CD4-positive, alpha-beta T cell treated with Interleukin-6 at 100 ng/mL for 8 hours (primary cell): ENCODE results near the gene ZNF565.
"Not testable (repeated sequence)": the region's sequence is repeated elsewhere in the genome, so short reads cannot be mapped to it uniquely, and the experiment has no call there.

Experiments used
- DNase-seq: peaks from one replicate; pipeline ENCODE4 v3.0.0-alpha.2; 2020; ENCODE audit warnings: mixed read lengths, low spot score

The ZNF565 gene

DNA sequence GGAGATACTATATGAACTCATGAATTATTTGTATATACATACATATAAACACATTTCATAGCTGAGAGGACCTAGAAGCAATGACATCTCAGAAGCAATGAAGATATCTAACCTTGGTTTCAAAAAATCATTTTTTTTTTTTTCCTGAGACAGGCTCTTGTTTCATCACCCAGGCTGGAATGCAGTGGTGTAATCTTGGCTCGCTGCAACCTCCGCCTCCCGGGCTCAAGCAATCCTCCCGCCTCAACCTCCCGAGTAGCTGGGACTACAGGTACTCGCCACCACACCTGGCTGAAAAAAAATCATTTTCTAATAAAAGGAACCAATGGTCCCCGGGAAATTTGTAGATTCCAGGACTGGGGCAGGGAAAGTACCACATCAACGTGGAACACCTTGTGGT lies 4.0 kb downstream of the ZNF565 start:
- no peak for DNase-seq

DNA sequence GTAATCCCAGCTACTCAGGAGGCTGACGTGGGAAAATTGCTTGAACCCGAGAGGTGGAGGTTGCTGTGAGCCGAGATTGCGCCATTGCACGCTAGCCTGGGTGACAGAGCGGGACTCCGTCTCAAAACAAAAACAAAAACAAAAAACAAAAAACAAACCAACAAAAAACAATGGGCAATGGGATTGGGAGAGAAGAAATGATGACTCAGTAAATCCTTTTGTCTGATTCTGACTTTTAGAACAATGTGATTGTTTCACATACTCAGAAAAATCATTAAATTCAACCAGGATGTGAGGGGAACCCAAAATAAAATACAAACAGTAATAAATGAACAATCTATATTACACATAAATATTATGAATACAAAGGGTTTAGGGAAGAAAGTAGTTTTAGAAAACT lies 5.1 kb downstream of the ZNF565 start:
- no peak for DNase-seq

DNA sequence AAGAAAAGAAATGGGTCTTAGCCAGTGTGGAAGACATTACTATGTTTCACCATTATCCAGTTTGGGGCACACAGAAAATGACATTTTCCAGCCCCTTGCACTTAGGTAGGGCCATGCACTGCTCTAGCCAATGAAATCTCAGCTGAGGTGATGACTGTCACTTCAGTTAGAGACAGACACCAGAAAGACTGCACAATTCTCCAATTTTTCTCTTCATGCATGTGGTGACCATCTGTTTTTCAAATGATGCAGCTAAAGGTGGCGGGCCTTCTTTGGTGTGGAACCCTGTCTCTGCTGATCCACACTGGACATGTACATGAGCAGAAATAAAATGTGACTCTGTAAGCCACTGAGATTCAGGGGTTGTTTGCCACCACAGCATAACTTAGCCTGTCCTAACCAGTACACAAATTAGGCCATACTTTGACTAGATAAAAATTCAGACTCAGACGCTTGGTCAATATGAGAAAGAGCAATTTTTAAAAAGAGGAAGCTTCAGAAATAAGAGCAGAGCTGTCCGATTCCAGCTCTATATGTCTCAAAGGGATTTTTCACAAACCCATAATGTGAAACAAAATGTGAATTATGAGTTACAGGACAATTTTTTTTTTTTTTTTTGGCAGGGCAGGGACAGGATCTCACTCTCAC lies 6.7 kb downstream of the ZNF565 start:
- no peak for DNase-seq

DNA sequence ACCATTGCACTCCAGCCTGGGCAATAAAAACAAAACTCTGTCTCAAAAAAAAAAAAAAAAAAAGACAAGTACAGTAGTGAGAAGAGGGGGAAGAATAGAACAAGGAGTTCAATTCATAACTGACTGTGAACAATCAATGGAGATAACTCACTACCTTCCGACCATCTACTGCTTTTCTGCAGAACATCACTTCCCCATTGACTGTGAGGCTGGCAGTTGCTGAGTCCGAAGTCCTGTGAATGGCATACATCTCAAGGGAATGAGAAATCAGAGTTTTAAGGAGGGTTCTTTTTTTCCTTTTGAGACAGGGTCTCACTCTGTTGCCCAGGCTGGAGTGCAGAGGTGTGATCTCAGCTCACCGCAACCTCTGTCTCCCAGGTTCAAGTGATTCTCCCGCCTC lies 11.2 kb downstream of the ZNF565 start:
- DNase-seq: no peak

DNA sequence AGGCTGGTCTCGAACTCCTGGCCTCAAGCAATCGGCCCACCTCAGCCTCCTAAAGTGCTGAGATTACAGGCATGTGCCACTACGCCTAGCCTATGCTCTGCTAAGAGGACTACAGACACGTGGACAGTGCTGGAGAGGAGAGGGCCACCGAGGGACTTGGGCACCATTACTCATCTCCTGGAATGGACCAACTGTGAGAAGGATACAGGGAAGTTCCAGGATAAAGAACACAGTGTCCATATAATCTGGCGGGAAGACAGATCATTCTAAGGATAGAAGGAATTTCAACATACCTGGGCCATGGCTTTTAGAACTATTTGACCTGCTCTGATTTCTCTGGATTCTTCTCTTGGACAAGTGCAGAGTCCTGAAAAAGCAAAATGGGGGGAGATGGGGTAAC lies 12.8 kb downstream of the ZNF565 start:
- DNase-seq: no peak

DNA sequence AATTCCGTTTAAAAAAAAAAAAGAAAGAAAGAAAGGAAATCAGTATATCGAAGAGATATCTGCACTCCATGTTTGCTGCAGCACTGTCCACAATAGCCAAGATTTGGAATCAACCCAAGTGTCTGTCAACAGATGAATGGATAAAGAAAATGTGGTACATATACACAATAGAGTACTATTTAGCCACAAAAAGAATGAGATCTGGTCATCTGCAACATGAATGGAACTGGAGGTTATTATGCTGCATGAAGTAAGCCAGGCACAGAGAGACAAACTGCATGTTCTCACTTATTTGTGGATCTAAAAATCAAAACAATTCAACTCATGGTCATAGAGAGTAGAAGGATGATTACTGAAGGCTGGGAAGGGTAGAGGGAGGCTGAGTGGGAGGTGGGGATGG lies 16.3 kb downstream of the ZNF565 start:
- DNase-seq: no peak

DNA sequence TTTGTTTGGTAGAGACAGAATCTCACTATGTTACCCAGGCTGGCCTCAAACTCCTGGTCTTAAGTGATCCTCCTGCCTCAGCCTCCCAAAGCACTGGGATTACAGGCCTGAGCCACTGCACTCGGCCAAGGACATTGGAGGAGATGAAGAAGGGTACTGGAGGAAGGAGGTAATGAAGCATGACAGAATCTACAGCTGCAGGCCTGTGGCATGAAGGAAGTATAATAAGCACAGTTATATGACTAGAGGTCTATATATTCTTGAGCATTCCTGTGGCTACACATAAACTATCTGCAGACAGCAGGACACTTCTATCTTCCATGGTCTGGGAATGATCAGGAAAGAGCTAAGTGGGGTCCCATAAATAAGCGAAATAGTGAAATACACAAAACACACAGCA lies 18.2 kb downstream of the ZNF565 start:
- no peak for DNase-seq

DNA sequence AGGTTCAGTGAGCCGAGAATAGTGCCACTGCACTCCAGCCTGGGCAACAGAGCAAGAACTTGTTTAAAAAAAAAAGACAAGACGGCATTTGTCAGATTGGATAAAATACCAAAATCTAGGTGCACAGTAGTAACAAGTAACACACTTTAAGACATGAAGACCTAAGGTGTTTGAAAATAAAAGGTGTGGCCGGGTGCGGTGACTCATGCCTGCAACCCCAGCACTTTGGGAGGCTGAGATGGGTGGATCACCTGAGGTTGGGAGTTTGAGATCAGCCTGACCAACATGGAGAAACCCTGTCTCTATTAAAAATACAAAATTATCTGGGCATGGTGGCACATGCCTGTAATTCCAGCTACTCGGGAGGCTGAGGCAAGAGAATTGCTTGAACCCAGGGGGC lies 27.7 kb downstream of the ZNF565 start:
- DNase-seq: not testable (repeated sequence)

DNA sequence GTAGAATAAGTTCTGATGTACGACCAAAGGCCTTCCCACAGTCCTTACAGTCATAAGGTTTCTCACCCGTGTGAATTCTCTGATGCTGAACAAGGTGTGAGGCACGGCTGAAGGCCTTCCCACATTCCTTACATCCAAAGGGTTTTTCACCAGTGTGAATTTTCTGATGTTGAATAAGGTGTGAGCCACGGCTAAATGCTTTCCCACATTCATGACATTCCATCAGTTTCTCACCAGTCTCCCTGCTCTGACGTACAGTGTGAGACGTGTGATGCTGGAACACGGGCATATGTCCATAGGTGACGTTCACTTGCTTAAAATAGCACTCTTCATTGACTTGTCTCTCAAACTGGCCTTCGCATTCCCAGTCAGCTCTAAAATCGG lies 31.2 kb downstream of the ZNF565 start:
- DNase-seq: no peak

DNA sequence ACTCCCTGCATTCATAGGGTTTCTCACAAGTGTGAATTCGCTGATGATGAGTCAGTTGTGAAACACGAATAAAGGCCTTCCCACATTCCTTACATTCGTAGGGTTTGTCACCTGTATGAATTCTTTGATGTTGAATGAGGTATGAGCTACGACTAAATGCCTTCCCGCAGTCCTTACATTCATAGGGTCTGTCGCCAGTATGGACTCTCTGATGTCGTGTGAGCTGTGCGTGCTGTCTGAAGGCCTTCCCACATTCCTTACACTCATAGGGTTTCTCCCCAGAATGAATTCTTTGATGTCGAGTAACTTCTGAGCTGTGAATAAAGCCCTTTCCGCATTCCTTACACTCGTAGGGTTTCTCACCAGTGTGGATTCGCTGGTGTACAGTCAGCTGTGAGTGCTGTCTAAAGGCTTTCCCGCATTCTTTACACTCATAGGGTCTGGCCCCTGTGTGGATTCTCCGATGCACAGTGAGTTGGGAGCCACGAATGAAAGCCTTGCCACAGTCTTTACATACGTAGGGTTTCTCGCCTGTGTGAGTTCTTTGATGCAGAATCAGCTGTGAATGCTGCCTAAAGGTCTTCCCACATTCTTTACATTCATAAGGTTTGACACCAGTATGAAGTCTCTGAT lies 31.7 kb downstream of the ZNF565 start:
- DNase-seq: no peak

DNA sequence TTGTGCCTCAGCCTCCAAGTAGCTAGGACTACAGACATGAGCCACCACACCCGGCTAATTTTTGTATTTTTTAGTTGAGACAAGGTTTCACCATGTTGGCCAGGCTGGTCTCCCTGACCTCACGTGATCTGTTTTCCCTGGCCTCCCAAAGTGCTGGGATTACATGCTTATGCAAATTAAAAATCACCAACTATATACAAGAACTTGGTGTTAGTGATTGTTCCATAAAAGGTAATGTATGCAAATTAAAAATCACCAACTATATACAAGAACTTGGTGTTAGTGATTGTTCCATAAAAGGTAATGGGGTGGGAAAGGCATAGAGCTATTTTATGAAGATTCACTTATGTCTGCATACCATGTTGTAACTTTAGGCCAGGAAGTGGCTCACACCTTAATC lies 35.4 kb downstream of the ZNF565 start:
- not testable (repeated sequence) for DNase-seq

DNA sequence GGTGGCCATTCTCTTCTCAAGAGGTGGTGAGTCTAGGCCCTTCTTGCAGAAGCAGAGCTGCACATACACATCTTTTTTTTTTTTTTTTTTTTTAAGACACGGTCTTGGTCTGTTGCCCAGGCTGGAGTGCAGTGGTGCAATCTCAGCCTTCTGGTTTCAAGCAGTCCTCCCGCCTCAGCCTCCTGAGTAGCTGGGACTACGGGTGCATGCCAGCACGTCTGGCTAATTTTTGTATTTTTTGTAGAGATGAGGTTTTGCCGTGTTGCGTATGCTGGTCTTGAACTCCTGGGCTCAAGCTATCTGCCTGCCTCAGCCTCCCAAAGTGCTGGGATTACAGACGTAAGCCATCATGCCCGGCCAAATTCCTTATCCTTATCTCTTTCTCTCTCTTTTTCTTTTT lies 40.6 kb downstream of the ZNF565 start:
- DNase-seq: not testable (repeated sequence)

DNA sequence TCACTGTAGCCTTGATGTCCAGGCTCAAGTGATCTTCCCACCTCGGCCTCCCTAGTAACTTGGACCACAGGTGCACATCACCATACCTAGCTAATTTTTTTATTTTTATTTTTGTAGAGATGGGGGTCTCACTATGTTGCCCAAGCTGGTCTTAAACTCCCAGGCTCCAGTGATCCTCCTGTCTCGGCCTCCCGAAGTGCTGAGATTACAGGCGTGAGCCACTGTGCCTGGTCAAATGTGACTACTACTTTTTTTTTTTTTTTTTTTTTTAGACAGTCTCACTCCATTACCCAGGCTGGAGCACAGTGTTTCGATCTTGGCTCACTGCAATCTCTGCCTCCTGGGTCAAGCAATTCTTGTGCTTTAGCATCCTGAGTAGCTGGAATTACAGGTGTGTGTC lies 41.6 kb downstream of the ZNF565 start:
- DNase-seq: no peak

DNA sequence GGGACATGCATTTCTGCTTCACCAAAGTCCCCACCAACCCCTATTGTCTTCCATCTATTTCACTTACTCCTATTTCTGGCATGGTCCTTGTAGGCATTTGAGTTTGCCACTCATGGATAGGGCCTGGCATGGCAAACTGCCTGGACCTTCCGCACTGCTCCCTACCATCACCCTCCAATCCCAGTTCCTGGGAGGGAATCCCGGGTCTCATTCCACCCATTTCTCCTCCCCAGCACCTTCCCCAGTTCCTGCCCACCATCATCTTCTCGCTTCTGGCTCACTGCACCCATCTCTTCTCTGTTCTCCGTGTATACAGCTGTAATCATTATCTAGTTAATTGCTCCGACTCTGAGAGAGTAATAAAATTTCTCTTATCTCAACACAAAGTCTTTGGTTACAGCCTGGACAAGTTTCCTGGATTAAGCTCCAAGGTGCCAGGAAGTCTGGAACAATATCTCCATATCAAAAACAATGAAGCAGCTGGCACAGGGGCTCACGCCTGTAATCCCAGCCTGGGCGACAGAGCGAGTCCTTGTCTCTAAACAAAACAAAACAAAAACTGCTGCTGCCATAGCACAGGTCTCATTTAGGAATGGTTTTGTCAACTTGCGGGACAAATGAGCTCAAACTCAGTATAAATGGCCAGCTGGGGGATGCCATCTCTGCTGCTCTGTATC lies 45.2 kb downstream of the ZNF565 start:
- no peak for DNase-seq

DNA sequence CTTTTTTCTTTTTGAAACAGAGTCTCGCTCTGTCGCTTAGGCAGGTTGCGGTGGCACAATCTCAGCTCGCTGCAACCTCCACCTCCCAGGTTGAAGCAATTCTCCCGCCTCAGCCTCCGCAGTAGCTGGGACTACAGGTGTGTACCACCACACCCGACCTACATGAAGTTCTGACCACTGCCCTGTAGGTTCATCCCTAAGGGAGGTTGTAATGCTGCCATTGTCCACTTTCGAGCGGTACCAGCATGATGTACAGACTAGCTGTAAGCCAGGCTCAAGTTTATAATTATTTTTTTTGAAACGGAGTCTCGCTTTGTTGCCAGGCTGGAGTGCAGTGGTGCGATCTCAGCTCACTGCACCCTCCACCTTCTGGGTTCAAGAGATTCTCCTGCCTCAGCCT lies 50.7 kb downstream of the ZNF565 start:
- DNase-seq: no peak

DNA sequence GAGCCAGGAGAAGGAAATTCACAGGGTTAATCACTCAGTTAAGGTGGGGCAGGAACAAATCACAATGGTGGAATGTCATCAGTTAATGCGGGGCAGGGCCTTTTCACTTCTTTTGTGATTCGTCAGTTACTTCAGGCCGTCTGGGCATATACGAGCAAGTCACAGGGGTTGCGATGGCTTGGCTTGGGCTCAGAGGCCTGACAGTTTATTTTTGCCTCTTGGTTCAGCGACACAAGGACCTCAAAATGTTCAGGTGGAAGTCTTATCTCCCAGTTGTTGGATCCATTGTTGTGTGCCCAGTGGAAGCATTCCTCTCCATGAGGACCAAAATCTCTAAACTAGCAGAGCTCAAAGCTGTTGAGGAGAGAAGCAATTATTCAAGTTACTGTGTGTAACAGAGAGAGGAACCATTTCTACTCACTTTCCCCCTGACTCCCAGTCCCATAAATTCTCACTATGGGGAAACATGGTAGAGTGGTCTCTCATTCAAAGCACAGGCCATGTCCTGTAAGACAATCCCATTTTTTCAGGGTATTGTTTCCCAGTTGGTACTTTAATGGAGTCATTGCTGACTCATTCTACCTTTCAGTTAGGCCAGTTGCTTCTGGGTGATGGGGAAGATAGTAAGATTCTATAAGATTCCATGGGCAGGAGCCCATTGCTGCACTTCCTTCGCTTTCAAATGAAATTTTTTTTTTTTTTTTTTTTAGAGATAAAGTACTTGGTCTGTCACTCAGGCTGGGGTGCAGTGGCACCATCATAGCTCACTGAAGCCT lies 53.5 kb downstream of the ZNF565 start:
- no peak for DNase-seq

DNA sequence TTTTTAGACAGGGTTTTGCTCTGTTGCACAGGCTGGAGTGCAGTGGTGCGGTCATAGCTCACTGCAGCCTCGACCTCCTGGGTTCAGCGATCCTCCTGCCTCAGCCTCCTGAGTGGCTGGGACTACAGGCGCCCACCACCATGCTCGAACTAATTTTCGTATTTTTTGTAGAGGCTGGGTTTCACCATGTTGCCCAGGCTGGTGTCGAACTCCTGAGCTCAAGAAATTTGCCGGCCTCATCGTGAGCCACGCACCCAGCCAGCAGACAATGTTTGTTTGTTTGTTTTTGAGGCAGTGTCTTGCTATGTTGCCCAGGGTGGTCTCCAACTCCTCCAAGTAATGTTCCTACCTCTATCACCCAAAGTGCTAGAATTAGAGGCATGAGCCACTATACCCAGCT lies 61.3 kb downstream of the ZNF565 start:
- DNase-seq: no peak

DNA sequence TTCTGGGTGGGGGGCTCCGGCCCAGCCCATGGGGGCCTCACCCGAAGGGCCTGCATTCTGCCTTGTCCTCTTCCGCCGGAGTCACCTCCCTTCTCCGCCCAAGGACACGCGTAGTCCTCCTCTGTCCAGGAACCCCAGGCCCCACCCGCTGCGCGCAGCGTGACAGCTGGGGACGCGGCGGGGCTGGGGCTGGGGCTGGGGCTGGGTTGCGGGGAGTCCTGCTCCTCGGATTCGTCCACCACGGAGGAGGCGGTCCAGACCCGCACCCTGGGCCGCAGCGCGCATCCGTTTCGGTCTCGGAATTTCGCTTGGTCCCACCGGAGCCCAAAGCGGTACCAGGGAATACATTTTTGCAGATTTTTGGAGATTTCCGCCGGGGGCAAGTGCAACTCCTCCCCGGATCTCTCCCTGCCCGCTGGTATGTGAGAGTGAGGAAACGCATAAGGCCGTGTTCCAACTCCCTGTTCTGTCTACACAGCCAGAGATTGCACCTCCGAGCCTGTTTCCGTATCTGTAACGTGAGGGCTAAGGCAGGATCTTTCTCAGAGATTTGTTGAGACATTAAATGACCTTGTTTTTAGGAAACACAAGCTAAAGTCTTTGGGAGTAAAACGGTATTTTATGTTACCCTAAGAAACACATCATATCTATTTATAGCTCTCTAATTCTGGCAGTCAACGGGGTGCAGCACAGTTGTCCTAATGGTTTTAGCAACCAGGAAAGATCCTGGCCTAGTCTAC lies 61.9 kb downstream of the ZNF565 start, which contains the start of gene COX7A1:
COX7A1 (minus strand) TSS at position 96 of the 740 bp plus-strand sequence; CDS start at position 56, 40 bp downstream.
- DNase-seq: no peak

DNA sequence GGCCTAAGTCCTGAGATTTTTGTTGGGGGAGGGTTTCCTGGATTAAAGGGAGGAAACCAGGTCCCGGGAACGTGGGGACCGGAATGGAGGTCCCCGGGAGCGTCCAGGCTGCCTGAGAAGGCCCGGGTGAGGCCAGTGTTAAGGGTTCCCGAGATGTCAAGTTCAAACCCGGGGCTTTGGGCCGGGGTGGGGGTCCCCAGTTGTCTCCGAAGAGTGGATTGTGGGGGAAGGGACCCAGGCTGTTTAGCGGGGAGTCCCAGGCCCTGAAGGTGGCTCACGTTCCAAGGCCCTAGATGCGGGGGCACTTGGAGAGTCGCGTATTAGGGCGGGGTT lies 62.5 kb downstream of the ZNF565 start:
- DNase-seq: no peak

DNA sequence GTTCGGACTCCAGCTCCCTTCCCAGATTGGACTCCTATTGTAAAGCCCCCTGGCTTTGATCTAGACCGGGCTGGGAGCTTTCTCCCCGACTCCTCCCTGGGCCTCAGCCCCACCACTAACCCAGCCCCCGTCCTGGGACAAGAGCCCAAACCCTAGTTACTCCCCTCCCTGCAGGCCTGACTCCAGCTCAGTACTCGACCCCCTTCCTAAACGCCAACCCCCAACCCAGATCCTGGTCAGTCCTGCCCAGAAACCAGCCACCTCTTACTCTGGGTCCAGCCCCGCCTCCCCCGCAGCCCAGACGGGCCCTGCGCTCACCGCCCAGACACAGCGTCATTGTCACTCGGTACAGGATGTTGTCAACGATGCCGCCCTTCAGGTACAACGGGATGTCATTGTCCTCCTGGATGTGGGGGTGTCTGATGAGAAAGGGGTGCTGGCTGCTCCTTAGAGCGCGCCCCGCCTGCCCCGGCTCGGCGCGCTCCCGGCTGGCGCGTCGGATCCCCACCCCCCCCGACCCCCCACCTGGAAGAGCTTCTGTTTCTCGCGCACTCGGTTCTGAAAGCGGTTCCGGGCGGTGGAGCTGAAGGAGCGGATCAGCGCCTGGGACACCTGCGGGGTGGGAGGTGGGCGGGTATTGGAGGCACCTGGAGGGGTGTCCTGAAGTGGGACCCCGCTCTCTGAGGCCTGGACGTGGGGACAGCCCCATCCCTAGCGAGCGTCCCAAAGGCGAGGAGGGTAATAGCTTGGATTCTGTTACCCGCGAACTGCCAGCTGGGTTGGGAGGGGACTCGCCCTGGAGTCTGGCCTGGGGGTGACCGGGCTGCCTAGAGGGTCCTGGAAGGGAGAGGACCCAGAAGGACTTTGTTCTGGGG lies 63.1 kb downstream of the ZNF565 start:
- DNase-seq: no peak

DNA sequence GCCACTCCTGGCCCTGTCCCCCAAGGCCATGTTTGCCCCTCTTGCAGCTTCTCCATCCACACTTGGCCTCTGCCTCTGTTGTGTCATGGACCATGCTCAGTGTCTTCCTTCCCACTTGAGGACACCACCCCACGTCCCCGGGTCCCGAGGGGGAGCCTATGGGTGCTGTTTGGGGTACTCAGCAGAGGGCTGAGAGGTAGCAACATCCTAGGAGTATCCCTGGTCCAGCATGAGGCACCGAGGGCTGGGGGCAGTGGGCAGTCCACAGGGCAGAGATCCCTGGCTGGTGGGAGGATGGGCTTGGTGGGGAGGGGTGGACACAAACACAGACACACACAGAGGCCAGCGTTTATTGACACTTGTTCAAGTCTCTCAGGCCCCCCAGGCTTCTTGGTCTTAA lies 63.9 kb downstream of the ZNF565 start:
- DNase-seq: no peak
